ENCODE data around the gene GPATCH3.
"Not testable (repeated sequence)": the region's sequence is repeated elsewhere in the genome, so short reads cannot be mapped to it uniquely, and the experiment has no call there.

The GPATCH3 gene

DNA sequence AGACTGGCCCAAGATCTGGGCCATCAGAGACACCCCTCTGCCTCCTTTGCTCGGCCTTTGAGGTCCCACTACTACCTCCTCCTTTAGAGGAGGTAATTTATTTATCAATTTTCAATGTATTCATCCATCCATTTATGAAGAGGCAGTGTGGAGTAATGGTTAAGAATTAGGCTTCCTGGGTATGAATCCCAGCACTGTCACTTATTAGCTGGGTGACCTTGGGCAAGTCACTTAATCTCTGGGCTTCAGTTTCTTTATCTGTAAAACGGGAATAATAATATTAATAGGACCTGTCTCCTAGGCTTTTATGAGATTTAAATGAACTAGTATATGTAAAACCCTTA, 11.9 kb upstream of the GPATCH3 start:
- no peak for DNase-seq (ENCODE audit: low read depth)

GRCh38 chr1:26911399-26912146, 11.3 kb upstream of the GPATCH3 start:
- no peak for DNase-seq (ENCODE audit: low read depth)

- no peak for DNase-seq (ENCODE audit: low read depth)
These were observed 10.3 kb upstream of the GPATCH3 start for GRCh38 chr1:26910343-26911160.

- DNase-seq (ENCODE audit: low read depth) = no peak
These were observed 9.7 kb upstream of the GPATCH3 start for GRCh38 chr1:26909951-26910342.

DNA sequence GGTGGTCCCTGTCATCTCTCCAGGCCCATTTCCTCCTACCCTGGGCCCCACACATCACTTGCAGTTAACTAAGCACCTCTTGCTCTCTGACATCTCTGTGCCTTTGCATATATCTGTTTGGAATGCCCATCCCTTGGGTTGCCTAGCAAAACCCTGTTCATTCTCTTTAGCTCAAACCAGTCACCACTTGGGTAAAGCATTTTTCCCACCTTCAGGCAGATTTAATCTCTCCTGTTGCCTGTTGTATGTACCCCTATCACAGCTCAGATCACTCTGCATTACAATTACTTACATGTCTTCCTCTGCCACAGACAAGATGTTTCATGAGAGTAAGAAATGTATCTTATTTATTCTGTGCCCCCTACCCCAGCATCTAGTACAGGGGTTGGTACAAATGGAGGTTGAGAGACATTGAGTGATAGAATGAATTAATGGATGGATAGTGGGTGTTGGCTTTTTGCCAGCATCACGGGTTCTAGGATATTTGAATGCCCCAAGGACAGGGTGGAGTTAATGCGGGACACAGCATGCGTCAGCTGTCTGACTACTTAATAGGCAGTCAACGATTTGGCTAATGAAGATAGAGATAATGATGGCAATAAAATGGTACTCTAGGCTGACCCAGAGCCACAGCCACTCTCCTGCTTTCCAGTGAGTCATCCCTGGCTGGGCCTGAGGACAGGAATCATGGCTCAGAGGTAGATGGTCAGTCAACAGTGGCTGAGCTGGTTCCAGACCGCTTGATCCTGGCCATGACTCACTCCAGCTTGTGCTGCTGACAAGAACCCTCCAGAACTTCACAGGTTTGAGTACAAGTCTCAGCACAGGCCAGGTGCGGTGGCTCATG, 7.0 kb upstream of the GPATCH3 start:
- DNase-seq (ENCODE audit: low read depth) = no peak

DNA sequence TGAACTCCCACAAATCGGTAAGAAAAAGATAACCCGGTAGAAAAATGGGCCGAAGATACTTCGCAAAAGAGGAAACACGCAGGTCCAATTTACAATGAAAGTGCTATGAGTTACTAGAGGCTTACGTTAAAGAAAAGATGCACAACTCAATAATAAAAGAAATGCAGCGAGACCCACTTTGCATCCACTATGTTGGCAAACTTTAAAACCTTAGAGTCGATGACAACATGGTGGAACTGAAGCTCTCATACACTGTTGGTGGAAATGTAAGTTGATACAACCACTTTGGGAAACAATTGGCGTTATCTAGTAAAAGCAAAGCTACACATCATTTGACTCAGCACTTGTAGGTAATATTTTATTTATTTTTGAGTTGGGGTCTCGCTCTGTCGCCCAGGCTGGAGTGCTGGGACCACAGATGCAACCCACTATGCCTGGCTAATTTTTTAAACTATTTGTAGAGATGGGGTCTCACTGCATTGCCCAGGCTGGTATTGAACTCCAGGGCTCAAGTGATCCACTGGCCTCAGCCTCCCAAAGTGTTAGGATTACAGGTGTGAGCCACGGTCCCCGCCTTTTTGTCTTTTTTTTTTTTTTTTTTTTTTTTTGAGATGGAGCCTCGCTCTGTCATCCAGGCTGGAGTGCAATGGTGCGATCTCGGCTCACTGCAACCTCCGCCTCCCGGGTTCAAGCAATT, 696 bp upstream of the GPATCH3 start:
- DNase-seq (ENCODE audit: low read depth) = no peak

GRCh38 chr1:26897351-26897750, 2.9 kb downstream of the GPATCH3 start:
- no peak for DNase-seq (ENCODE audit: low read depth)

GRCh38 chr1:26894263-26894662, 6.0 kb downstream of the GPATCH3 start:
- DNase-seq (ENCODE audit: low read depth) = no peak

DNA sequence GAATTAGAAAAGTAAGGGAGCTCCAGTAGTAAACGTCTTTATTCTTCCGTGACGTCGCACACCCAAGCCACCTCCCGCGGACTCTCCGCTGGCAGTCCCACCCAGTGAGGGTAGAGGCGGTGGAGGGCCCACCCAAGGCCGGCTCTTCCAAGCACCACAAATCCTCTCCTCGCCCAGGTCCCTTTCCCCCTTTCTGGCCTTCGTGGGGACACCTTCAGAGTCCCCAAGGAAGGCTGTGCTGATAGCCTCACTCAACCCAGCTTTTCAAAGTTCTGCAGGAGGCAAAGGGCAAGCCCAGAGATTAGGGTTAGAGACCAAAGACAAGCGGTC, 9.8 kb downstream of the GPATCH3 start:
- no peak for DNase-seq (ENCODE audit: low read depth)

GRCh38 chr1:26889551-26890466, 10.5 kb downstream of the GPATCH3 start, which contains the start of gene GPN2:
Gene GPN2 (minus strand): TSS chr1:26890283. CDS start chr1:26890096, 187 bp downstream.
- DNase-seq (ENCODE audit: low read depth) = peak; percentile 67

GRCh38 chr1:26888231-26888630, 12.0 kb downstream of the GPATCH3 start:
- no peak for DNase-seq (ENCODE audit: low read depth)

GRCh38 chr1:26887125-26887524, 13.1 kb downstream of the GPATCH3 start:
- no peak for DNase-seq (ENCODE audit: low read depth)

DNA sequence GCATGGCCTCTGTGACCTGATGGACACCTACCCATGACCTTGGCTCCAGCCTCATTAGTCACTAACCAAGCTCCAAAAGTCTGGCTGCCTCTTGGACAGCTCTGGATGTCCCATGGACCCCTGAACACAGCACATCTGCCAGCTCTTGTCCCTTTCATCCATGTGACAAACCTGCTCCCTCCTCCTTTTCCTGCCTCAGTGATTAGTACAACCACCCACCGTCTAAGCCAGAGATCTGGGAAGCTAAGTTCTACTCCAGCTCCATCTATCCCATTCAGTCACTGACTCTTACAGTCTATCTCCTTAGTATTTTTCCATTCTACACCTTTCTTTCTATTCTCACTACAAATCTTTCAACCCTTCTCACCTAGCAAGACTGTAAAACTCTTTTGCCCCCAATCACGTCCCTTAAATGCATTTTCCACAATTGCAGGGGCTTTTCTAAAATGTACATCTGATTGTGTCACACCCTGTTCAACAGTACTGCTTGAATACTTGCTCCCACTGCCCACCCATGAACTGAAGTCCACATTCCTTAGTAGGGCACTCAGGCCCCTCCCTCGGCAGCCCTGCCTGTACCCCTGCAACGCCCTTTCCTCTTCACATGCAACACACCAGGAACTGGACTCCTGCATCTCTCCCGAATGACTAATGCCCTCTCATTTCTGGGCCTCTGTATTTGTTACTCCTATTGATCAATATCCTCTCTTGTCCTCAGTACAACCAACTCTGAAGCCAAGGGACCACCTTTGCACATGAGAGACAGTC, 17.4 kb downstream of the GPATCH3 start:
- no peak for DNase-seq (ENCODE audit: low read depth)

- DNase-seq (ENCODE audit: low read depth) = not testable (repeated sequence)
These were observed 18.7 kb downstream of the GPATCH3 start for GRCh38 chr1:26881611-26882010.

GRCh38 chr1:26879793-26880192, 20.5 kb downstream of the GPATCH3 start:
- DNase-seq (ENCODE audit: low read depth) = no peak

GRCh38 chr1:26877326-26877725, 22.9 kb downstream of the GPATCH3 start:
- no peak for DNase-seq (ENCODE audit: low read depth)

- no peak for DNase-seq (ENCODE audit: low read depth)
These were observed 25.4 kb downstream of the GPATCH3 start for GRCh38 chr1:26874896-26875295.

DNA sequence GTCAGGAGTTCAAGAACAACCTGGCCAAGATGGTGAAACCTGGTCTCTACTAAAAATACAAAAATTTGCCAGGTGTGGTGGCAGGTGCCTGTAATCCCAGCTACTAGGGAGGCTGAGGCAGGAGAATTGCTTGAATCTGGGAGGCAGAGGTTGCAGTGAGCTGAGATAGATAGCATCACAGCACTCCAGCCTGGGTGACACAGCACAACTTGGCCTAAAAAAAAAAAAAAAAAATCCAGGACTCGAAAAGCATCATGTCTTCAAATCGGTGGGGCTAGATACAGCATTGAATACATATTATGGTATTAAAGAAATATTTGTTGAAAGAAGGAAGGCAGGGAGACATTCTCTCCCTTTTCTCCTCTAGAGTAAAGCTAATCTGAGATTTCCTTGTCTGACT, 27.2 kb downstream of the GPATCH3 start:
- DNase-seq (ENCODE audit: low read depth) = not testable (repeated sequence)

GRCh38 chr1:26864610-26865480, 35.4 kb downstream of the GPATCH3 start:
- peak; percentile 91 for DNase-seq (ENCODE audit: low read depth)
